ENCODE data around the gene APCS. TPM values are rescaled to one million over a fixed set of nuclear protein-coding genes. Genes with fewer than 3 reads are reported as not detected.

The APCS gene, protein sequence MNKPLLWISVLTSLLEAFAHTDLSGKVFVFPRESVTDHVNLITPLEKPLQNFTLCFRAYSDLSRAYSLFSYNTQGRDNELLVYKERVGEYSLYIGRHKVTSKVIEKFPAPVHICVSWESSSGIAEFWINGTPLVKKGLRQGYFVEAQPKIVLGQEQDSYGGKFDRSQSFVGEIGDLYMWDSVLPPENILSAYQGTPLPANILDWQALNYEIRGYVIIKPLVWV
- total RNA-seq: not detected

DNA sequence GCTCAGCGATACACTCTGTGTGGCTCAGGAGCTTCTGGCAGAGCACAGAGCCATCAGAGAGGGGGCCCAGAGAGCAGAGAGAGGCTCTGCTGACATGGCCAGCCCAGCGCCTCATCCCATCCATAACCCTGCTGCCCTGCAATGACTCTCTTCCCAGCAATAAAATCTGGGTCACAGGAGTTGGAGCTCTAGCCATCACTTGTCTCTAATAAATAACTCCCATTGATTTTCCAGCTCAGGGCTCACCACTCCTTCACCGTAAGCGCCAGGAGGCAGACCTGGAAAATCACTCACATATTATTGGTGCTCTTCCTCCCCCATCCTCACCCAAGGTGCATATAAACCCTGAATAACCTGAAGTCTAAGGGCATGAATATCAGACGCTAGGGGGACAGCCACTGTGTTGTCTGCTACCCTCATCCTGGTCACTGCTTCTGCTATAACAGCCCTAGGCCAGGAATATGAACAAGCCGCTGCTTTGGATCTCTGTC is at the start of gene APCS:
APCS (plus strand) TSS at position 366 of the 491 bp plus-strand sequence; CDS start at position 462, 96 bp downstream.
- no peaks in the 10 kb centered on the region for H3K9me3 Mint-ChIP-seq
- DNase-seq (ENCODE audit: low spot score) (no peak), ATAC-seq (no peak)
- no peak within 1 kb of the TSS for H3K4me3 Mint-ChIP-seq
- no peak within 1 kb of the TSS for H3K27ac Mint-ChIP-seq
- H3K4me1 Mint-ChIP-seq (ENCODE audit: low read depth in 2 of 2): no peaks in the 10 kb centered on the region
- H3K36me3 Mint-ChIP-seq: no peaks in the 10 kb centered on the region
- peaks cover 42 to 64% of the 10 kb centered on the region in 2 donors for H3K27me3 Mint-ChIP-seq

DNA sequence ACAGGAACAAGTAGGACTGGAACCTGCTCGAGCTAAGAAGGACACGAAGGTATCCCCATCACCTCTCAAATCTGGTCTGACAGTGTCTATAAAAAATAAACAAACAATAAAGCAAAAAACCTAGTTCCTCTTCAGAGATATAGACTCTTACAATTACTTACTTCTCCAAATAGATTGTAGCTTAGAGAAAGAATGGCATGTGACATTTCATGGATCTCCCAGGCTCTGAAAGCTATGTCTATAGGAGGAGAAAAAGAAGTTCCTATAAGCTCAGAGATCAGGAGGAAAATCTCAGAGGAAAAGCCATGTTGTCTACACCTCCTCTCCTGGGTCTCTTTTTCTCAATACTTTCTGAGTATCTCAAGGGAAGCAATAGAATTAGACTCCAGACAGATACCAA is 39.5 kb upstream of the APCS start:
- DNase-seq (ENCODE audit: low spot score): no peak
- Mint-ChIP-seq H3K4me1 (ENCODE audit: low read depth in 2 of 2) (no peaks in the 10 kb centered on the region), H3K9me3 (no peaks in the 10 kb centered on the region), H3K27me3 (peaks cover 30 to 36% of the 10 kb centered on the region in 2 donors), H3K36me3 (no peaks in the 10 kb centered on the region), H3K4me3 (no peak overlapping the region), H3K27ac (no peak overlapping the region)
- no peak for ATAC-seq

DNA sequence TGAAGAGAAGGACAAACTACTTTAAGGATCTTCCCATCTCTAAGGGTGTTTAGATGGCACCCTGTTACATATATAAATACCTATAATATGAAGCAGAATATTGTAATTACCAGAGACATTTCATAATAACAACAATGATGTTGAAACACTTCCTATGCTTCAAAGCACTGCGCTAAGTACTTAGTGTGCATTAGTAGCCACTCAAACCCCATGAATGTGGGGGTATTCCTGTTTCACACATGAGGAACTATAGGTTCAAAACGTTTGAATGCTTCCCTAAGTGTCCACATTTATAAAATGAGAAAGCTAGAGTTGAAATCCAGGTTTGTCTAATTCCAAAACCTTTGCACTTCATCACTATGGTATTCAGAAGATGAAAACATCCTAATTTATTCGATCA is 33.4 kb upstream of the APCS start:
- H3K27me3 Mint-ChIP-seq: peaks cover 36 to 48% of the 10 kb centered on the region in 2 donors
- H3K9me3 Mint-ChIP-seq: no peaks in the 10 kb centered on the region
- no peak for ATAC-seq
- no peak for DNase-seq (ENCODE audit: low spot score)
- H3K4me3 Mint-ChIP-seq: no peak overlapping the region
- no peaks in the 10 kb centered on the region for H3K4me1 Mint-ChIP-seq (ENCODE audit: low read depth in 2 of 2)
- H3K27ac Mint-ChIP-seq: no peak overlapping the region
- no peaks in the 10 kb centered on the region for H3K36me3 Mint-ChIP-seq

DNA sequence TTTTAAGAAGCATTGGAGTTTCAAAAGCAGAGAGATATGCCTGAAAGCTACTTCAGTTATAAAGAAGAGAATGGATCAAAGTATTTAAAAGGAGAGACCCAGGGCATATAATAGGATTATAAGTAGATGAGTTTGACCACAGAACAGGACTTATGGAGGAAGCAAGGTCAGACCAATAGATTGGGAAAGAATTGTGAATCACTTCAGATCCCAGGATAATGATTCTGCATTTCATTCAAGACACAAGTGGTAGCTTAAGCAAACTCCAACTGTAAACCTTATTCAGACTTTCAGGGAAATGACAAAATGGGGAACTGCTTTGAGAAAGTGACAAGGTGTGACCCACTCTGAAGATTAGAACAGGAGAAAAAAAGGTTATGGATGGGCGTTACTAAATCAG is 32.9 kb upstream of the APCS start:
- ATAC-seq: no peak
- peaks cover 38 to 50% of the 10 kb centered on the region in 2 donors for H3K27me3 Mint-ChIP-seq
- H3K36me3 Mint-ChIP-seq: no peaks in the 10 kb centered on the region
- no peak overlapping the region for H3K27ac Mint-ChIP-seq
- no peaks in the 10 kb centered on the region for H3K9me3 Mint-ChIP-seq
- H3K4me3 Mint-ChIP-seq: no peak overlapping the region
- H3K4me1 Mint-ChIP-seq (ENCODE audit: low read depth in 2 of 2): no peaks in the 10 kb centered on the region
- DNase-seq (ENCODE audit: low spot score): no peak

DNA sequence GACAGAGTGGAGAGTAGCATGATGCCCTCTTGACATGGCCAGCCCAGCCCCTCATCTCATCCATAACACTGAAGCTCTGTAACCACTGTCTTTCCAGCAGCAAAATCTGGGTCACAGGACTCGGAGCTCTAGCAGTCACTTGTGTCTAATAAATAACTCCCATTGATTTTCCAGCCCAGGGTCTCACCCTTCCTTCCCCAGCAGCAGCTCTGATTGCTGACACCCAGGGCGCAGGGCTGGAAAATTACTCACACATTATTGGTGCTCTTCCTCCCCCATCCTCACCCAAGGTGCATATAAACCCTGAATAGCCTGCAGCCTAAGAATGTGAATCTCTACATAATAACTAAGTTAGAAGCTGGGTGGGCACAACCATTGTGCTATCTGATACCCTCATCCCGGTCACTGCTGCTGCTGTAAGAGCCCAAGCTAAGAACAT is 30.7 kb upstream of the APCS start:
- no peaks in the 10 kb centered on the region for H3K4me1 Mint-ChIP-seq (ENCODE audit: low read depth in 2 of 2)
- peak in 1 of 2 donors; percentile 28 for ATAC-seq
- H3K9me3 Mint-ChIP-seq: no peaks in the 10 kb centered on the region
- H3K36me3 Mint-ChIP-seq: no peaks in the 10 kb centered on the region
- no peak overlapping the region for H3K27ac Mint-ChIP-seq
- no peak overlapping the region for H3K4me3 Mint-ChIP-seq
- peaks cover 28 to 29% of the 10 kb centered on the region in 2 donors for H3K27me3 Mint-ChIP-seq
- no peak for DNase-seq (ENCODE audit: low spot score)

DNA sequence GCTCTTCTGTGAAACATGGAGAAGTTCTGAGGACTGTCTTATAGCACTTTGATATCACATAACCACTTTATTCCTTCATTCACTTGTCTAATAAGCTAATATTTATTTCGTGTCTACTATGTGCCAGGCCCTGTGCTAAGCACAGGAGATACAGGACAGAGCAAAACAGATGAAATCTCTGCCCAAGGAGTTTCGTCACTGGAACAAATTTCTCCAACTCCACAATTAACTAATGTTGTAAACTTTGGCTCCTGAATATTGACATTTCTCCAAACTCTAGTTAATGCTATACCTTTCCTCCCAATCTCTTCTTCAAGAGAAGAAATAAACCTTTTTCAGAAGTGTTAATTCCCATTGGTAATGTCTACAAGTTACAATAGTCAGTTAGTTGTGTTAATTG is 27.0 kb upstream of the APCS start:
- H3K27me3 Mint-ChIP-seq: peaks cover 20 to 24% of the 10 kb centered on the region in 2 donors
- no peaks in the 10 kb centered on the region for H3K9me3 Mint-ChIP-seq
- no peaks in the 10 kb centered on the region for H3K4me1 Mint-ChIP-seq (ENCODE audit: low read depth in 2 of 2)
- no peaks in the 10 kb centered on the region for H3K36me3 Mint-ChIP-seq
- no peak overlapping the region for H3K27ac Mint-ChIP-seq
- H3K4me3 Mint-ChIP-seq: no peak overlapping the region
- ATAC-seq: no peak
- DNase-seq (ENCODE audit: low spot score): no peak

DNA sequence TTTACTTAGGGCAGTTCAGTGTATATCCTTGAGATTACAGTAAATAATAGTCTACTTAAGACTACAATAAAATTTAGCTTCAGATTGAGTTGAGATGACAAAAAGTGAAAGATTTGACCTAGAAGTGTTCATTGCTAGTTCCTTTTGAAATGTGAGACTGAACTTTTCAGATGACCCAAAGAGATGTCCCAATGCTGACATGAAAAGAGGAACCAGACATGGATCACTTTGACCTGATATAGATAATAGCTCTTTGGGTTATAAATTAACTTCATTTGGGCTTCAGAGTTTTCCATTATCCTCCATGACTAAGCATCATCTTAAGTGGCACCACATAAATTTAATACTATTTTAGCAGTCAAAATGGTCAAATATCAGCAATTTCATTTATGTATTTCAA is 26.1 kb upstream of the APCS start:
- H3K27ac Mint-ChIP-seq: no peak overlapping the region
- ATAC-seq (no peak), DNase-seq (ENCODE audit: low spot score) (no peak)
- no peaks in the 10 kb centered on the region for H3K9me3 Mint-ChIP-seq
- H3K27me3 Mint-ChIP-seq: peaks cover 18 to 33% of the 10 kb centered on the region in 2 donors
- no peaks in the 10 kb centered on the region for H3K36me3 Mint-ChIP-seq
- H3K4me1 Mint-ChIP-seq (ENCODE audit: low read depth in 2 of 2): no peaks in the 10 kb centered on the region
- H3K4me3 Mint-ChIP-seq: no peak overlapping the region

DNA sequence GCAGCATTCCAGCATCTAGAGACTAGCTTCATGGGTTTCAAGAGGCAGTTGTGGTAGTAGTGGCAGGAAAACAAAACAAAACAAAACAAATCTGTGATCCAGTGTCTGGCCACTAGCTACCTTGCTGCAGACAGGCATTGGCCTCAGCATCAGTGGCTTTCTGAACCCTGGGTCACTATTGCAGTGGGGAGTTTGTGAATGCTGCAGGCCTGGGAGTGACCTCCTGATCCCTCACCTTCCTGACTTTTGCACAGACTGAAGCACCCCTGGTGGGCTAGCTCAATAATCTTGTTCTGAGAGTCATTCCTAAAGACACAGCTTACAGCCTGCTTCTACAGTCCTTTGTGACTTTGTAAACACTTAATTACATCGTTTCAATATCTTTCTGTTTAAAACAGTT is 24.9 kb upstream of the APCS start:
- no peak overlapping the region for H3K27ac Mint-ChIP-seq
- no peaks in the 10 kb centered on the region for H3K36me3 Mint-ChIP-seq
- H3K9me3 Mint-ChIP-seq: no peaks in the 10 kb centered on the region
- peaks cover 12 to 35% of the 10 kb centered on the region in 2 donors for H3K27me3 Mint-ChIP-seq
- no peak for ATAC-seq
- H3K4me3 Mint-ChIP-seq: no peak overlapping the region
- DNase-seq (ENCODE audit: low spot score): no peak
- no peaks in the 10 kb centered on the region for H3K4me1 Mint-ChIP-seq (ENCODE audit: low read depth in 2 of 2)

DNA sequence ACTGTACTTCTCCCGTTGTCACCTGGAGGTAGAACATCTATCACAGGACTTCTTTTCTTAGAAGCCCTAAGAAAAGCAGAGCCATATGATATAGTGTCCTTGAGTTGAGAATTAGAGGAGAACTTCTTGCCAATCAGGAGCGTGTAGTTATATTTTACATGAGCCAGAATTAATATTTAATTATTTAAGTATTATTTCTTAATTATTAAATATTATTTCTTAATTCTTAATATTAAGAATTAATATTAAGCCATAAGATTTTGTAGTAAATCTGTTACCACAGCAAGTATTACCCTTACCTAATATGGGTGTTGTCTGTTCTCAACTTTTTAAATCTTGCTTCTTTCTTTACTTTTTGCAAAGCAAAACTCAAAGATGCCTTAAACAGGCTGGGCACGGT is 10.2 kb upstream of the APCS start:
- DNase-seq (ENCODE audit: low spot score) (no peak), ATAC-seq (no peak)
- no peaks in the 10 kb centered on the region for H3K4me1 Mint-ChIP-seq (ENCODE audit: low read depth in 2 of 2)
- peaks cover 14 to 55% of the 10 kb centered on the region in 2 donors for H3K27me3 Mint-ChIP-seq
- no peak overlapping the region for H3K4me3 Mint-ChIP-seq
- H3K27ac Mint-ChIP-seq: no peak overlapping the region
- H3K9me3 Mint-ChIP-seq: no peaks in the 10 kb centered on the region
- H3K36me3 Mint-ChIP-seq: no peaks in the 10 kb centered on the region

DNA sequence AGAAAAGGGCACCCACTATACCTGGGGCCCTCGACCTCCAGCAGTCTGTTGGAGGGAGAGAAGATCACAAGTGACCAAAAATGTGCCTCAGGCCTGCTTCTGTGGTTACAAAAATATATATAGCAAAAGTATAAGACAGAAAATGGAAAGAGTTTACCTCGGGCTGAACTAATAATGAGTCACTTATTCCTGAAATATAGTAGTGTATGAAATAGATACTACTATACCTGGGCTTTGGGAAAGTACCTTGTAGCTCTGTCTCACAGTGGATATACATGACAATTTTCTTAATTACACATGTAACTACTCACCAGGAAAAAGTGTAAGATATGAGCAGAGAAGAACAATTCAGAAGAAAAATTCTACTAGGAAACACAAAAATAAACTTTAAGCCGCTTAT is 7.3 kb upstream of the APCS start:
- DNase-seq (ENCODE audit: low spot score) (no peak), ATAC-seq (no peak)
- no peak overlapping the region for H3K27ac Mint-ChIP-seq
- no peak overlapping the region for H3K4me3 Mint-ChIP-seq
- H3K36me3 Mint-ChIP-seq: no peaks in the 10 kb centered on the region
- peaks cover 26 to 59% of the 10 kb centered on the region in 2 donors for H3K27me3 Mint-ChIP-seq
- no peaks in the 10 kb centered on the region for H3K4me1 Mint-ChIP-seq (ENCODE audit: low read depth in 2 of 2)
- no peaks in the 10 kb centered on the region for H3K9me3 Mint-ChIP-seq

DNA sequence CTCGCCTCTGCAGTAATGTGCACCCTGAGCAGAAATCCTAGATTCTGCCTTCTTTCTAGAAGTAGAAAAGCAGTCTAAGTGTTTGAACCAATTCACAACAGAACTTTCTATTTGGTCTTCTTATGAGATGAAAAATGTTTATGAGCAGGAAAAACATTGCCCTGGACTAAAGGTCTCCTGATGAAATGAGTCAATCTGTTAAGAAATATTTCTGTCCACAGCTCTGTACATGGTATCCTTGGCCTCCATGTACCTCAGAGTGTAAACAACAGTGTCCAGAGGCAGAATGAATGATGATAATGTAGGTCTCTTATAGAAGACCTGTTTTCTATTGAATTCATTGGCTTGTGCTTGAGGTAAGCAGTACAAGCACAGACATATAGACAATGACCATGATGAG is 6.2 kb upstream of the APCS start:
- no peaks in the 10 kb centered on the region for H3K36me3 Mint-ChIP-seq
- no peak for ATAC-seq
- H3K4me1 Mint-ChIP-seq (ENCODE audit: low read depth in 2 of 2): no peaks in the 10 kb centered on the region
- H3K4me3 Mint-ChIP-seq: no peak overlapping the region
- peaks cover 27 to 63% of the 10 kb centered on the region in 2 donors for H3K27me3 Mint-ChIP-seq
- no peak overlapping the region for H3K27ac Mint-ChIP-seq
- no peaks in the 10 kb centered on the region for H3K9me3 Mint-ChIP-seq
- DNase-seq (ENCODE audit: low spot score): no peak

DNA sequence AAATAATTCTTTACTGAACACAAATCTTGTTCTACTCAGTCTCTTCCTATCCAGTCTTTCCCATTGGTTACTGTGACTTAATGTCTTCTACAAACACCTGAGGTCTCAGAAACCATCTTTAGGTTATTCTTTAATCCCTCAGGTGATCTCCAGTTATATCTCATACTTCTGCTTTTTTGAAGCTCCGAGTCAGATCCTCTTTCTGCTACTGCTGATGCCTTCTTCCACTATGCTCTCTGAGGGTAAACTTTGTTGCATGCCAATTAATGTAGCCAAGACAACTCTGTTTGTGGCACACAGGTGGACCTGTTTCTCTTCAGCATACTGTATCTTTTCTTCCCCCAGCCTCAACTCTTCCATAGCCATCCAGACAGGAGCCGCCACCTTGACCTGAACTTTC is 3.1 kb upstream of the APCS start:
- Mint-ChIP-seq H3K27me3 (peaks cover 33 to 63% of the 10 kb centered on the region in 2 donors), H3K9me3 (no peaks in the 10 kb centered on the region), H3K36me3 (no peaks in the 10 kb centered on the region), H3K4me3 (no peak overlapping the region), H3K27ac (no peak overlapping the region), H3K4me1 (ENCODE audit: low read depth in 2 of 2) (no peaks in the 10 kb centered on the region)
- DNase-seq (ENCODE audit: low spot score): no peak
- no peak for ATAC-seq

DNA sequence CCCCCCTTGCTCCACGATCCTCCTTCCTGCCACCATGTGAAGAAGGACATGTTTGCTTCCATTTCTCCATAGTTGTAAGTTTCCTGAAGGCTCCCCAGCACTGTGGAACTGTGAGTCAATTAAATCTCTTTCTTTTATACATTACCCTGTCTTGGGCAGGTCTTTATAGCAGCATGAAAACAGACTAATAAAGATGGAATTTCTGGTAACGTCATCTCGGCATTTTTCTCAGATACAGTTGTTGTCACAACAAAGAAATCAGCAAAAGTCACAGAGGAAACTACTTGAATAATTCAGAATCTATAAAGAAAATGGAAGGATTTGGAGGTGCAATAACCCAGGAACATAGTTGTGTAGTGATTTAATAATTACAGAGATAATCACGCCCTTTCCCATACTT is 4.4 kb downstream of the APCS start:
- DNase-seq (ENCODE audit: low spot score) (no peak), ATAC-seq (no peak)
- Mint-ChIP-seq H3K27me3 (peaks cover 22 to 49% of the 10 kb centered on the region in 2 donors), H3K27ac (no peak overlapping the region), H3K4me3 (no peak overlapping the region), H3K9me3 (no peaks in the 10 kb centered on the region), H3K36me3 (no peaks in the 10 kb centered on the region), H3K4me1 (ENCODE audit: low read depth in 2 of 2) (no peaks in the 10 kb centered on the region)

DNA sequence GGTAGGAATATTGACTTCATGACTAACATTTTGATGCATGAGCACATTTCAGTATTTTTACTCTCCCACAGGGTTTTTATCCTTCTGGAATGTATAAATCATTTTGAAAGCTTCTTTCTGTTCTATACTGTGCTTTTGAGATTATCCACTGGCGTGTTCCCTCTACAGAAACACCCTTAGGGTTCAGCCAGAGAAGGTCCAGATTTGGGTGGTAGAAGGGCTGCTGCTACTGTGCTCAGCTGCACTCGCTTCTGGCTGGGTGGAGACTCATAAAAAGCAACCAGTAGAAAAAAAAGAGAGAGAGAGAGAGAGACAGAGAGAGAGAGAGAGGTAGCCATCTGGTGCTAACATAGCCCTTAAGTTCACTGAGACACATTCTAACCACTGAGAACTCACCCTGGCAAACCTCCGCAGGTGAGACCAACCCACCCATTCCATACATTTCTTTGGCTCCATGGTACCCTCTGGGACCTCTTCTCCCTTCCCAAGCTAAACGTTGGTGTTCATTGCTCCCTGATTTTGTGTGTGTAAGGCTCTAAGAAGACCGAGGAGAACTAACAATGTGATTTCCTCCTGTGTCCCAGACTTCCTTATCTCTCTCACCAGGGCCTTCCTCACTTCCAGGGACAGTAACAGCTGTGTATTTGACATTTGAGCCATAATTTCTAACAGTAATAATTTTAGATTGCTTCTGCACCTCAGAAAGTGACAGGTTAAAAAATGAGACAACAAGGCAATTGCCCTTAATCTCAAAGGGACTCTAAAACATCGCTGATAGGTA is 7.2 kb downstream of the APCS start:
- Mint-ChIP-seq H3K9me3 (no peaks in the 10 kb centered on the region), H3K27ac (no peak overlapping the region), H3K27me3 (peaks cover 26 to 64% of the 10 kb centered on the region in 2 donors), H3K4me1 (ENCODE audit: low read depth in 2 of 2) (no peaks in the 10 kb centered on the region), H3K4me3 (no peak overlapping the region), H3K36me3 (no peaks in the 10 kb centered on the region)
- ATAC-seq: no peak
- no peak for DNase-seq (ENCODE audit: low spot score)

Measured in natural killer cell treated with Interleukin-12 subunit alpha and Interleukin-12 subunit beta and Interleukin-15 and Interleukin-18, amount 100 ng/mL, for 72 hours (primary cell).